Neutrophil (primary cell): Measurements from ENCODE around the gene PRPF8.
"Not testable (repeated sequence)": the region's sequence is repeated elsewhere in the genome, so short reads cannot be mapped to it uniquely, and the experiment has no call there.

ENCODE experiments used
- H3K27ac ChIP-seq: fragments of 200-600 bp; sonication (generic); 2 replicates; pipeline ENCODE4 v1.5.1; 2016; ENCODE audit warnings: mild to moderate bottlenecking, moderate library complexity
- H3K27me3 ChIP-seq: fragments of 200-600 bp; sonication (generic); 2 replicates; pipeline ENCODE4 v1.6.0; 2016; ENCODE audit warnings: mild to moderate bottlenecking
- H3K36me3 ChIP-seq: fragments of 200-600 bp; sonication (generic); 2 replicates; pipeline ENCODE4 v1.5.1; 2017
- H3K4me1 ChIP-seq, 2 experiments: fragments of 200-600 bp in 1 of 2; sonication (generic) in 1 of 2; 1 replicate in 1 of 2; 2 replicates in 1 of 2; pipeline versions ENCODE4 v1.5.1 to v1.6.1; 2013 to 2016; ENCODE audit warnings: low read depth in 1 of 2, low read length in 1 of 2, mild to moderate bottlenecking in 1 of 2, moderate library complexity in 1 of 2; ENCODE audit not compliant: control insufficient read depth in 1 of 2, insufficient read depth in 1 of 2
- H3K4me3 ChIP-seq, 2 experiments: fragments of 200-600 bp in 1 of 2; sonication (generic) in 1 of 2; 1 replicate in 1 of 2; 2 replicates in 1 of 2; pipeline ENCODE4 v1.5.1; 2013 to 2016; ENCODE audit warnings: low read depth in 1 of 2, low read length in 1 of 2, mild to moderate bottlenecking in 1 of 2, moderate library complexity in 1 of 2
- H3K9me3 ChIP-seq: fragments of 200-600 bp; sonication (generic); 2 replicates; pipeline ENCODE4 v1.5.1; 2016
- CTCF ChIP-seq: fragments of 200-600 bp; sonication (generic); IDR thresholded peaks from 2 replicates; pipeline ENCODE4 v1.5.1; 2016; ENCODE audit warnings: antibody characterized with exemption

The PRPF8 gene

GRCh38 chr17:1725642-1726511 is 41.2 kb upstream of the PRPF8 start:
- Histone ChIP-seq H3K27me3 (no peaks in the 10 kb centered on the region), H3K9me3 (no peaks in the 10 kb centered on the region), H3K4me3 (peak overlapping the region; percentile 77 to 84), H3K36me3 (peaks cover 23% of the 10 kb centered on the region), H3K4me1 (peaks cover 16 to 20% of the 10 kb centered on the region in 2 experiments), H3K27ac (no peak overlapping the region)
- TF ChIP-seq CTCF = no peak

GRCh38 chr17:1724869-1725641 is 40.4 kb upstream of the PRPF8 start:
- Histone ChIP-seq H3K27me3 (no peaks in the 10 kb centered on the region), H3K4me1 (peaks cover 20% of the 10 kb centered on the region in 2 experiments), H3K9me3 (no peaks in the 10 kb centered on the region), H3K36me3 (peaks cover 14% of the 10 kb centered on the region), H3K4me3 (peak overlapping the region; percentile 77 to 84), H3K27ac (peak overlapping the region; percentile 84)
- TF ChIP-seq CTCF = peak; percentile 53

- H3K4me1 ChIP-seq = peaks cover 20% of the 10 kb centered on the region in 2 experiments
Measured at GRCh38 chr17:1724351-1724868, 39.7 kb upstream of the PRPF8 start, which contains the start of gene WDR81. Gene WDR81 (plus strand): TSS chr17:1724704. CDS start chr17:1724960, 256 bp downstream.

GRCh38 chr17:1722022-1722421 is 37.4 kb upstream of the PRPF8 start:
- H3K4me3 ChIP-seq, H3K27ac ChIP-seq: not testable (repeated sequence)
- H3K4me1 ChIP-seq = peaks cover 32 to 34% of the 10 kb centered on the region in 2 experiments

More at GRCh38 chr17:1724351-1724868, 39.7 kb upstream of the PRPF8 start, which contains the start of gene WDR81:
- Histone ChIP-seq H3K36me3 (peaks cover 13% of the 10 kb centered on the region), H3K27me3 (no peaks in the 10 kb centered on the region), H3K9me3 (no peaks in the 10 kb centered on the region), H3K27ac (peak within 1 kb of the TSS; percentile 84), H3K4me3 (peak within 1 kb of the TSS; percentile 77 to 84)
- TF ChIP-seq CTCF = no peak

GRCh38 chr17:1720856-1721386 is 36.3 kb upstream of the PRPF8 start:
- peak; percentile 95 for TF ChIP-seq CTCF
- Histone ChIP-seq H3K4me1 (peaks cover 37 to 40% of the 10 kb centered on the region in 2 experiments), H3K27ac (no peak overlapping the region), H3K27me3 (no peaks in the 10 kb centered on the region), H3K36me3 (no peaks in the 10 kb centered on the region), H3K4me3 (no peak overlapping the region), H3K9me3 (no peaks in the 10 kb centered on the region)

More at GRCh38 chr17:1722022-1722421, 37.4 kb upstream of the PRPF8 start:
- H3K27me3 ChIP-seq, H3K36me3 ChIP-seq, H3K9me3 ChIP-seq: not testable (repeated sequence)
